Heart right ventricle (tissue), 16 donors: ENCODE measurements around the gene SEC16A. TPM values are rescaled to one million over a fixed set of nuclear protein-coding genes. Genes with fewer than 3 reads are reported as not detected.

ENCODE experiments used
- ATAC-seq, 8 donors: fragments of 200-7000 bp; cut with Tn5 transposase; one replicate each; pipeline ENCODE4 v1.9.1; 2020; ENCODE audit warnings: mild to moderate bottlenecking in 8 of 8, moderate library complexity in 8 of 8, moderate number of reproducible peaks in 1 of 8
- DNase-seq, 2 donors: peaks; one replicate each; pipeline ENCODE4 v3.0.0-alpha.2; 2020
- H3K27ac ChIP-seq, 10 donors: fragments of 200-600 bp; sonication (generic) in 2 of 10; one replicate each; pipeline versions ENCODE4 v1.5.0 to v1.8.0; 2020 to 2022; ENCODE audit warnings: mild to moderate bottlenecking in 3 of 10
- H3K27me3 ChIP-seq, 7 donors: fragments of 200-600 bp; one replicate each; pipeline ENCODE4 v1.8.0; 2021 to 2022; ENCODE audit warnings: mild to moderate bottlenecking in 2 of 7
- H3K36me3 ChIP-seq, 9 donors: fragments of 200-600 bp; sonication (generic) in 1 of 9; one replicate each; pipeline versions ENCODE4 v1.5.0 to v1.8.0; 2020 to 2022; ENCODE audit warnings: mild to moderate bottlenecking in 2 of 9
- H3K4me1 ChIP-seq, 9 donors: fragments of 200-600 bp; sonication (generic) in 1 of 9; one replicate each; pipeline versions ENCODE4 v1.5.0 to v1.8.0; 2020 to 2022; ENCODE audit warnings: mild to moderate bottlenecking in 4 of 9
- H3K4me3 ChIP-seq, 10 donors: fragments of 200-600 bp; sonication (generic) in 2 of 10; one replicate each; pipeline versions ENCODE4 v1.5.0 to v1.8.0; 2020 to 2022; ENCODE audit warnings: mild to moderate bottlenecking in 7 of 10, moderate library complexity in 2 of 10
- H3K9me3 ChIP-seq, 11 donors: fragments of 200-600 bp in 10 of 11; sonication (generic) in 2 of 11; one replicate each; pipeline versions ENCODE4 v1.5.0 to v1.8.0; 2013 to 2022; ENCODE audit warnings: mild to moderate bottlenecking in 2 of 11, control low read depth in 1 of 11, moderate library complexity in 1 of 11
- WGBS, 2 donors: extraction: QIAGEN DNeasy Blood & Tissue Kit; methylation state at CpG; one replicate each; pipeline ENCODE4 v1.1.7; 2013; ENCODE audit warnings: inconsistent platforms in 1 of 2; 5-methylcytosine and 5-hydroxymethylcytosine counted together
- intact Hi-C, 10 donors: fragments of 100-400 bp; cut with DNase I; formaldehyde crosslinking; loops; one replicate each; pipeline versions ENCODE4 v1.11.1 to v1.14.2; 2022
- polyA plus RNA-seq, 2 donors: library from polyadenylated mRNA; stranded (reverse); fragments of 200-250 nt; gene quantifications; one replicate each; pipeline ENCODE4 v1.2.3, GENCODE V29; 2013
- total RNA-seq, 10 donors: library from RNA; stranded (reverse); fragmentation: NEBNext Ultra II Directional in 3 of 10; extraction: Animal tissue kit (Norgen Biotek cat#: 25700) in 3 of 10; gene quantifications; one replicate each; pipeline versions ENCODE4 v1.2.1 to v1.2.4, GENCODE V29; 2021 to 2023
- TF ChIP-seq, protein P1 (sequence below), 9 donors: fragments of 200-600 bp; sonication (generic) in 2 of 9; IDR thresholded peaks; one replicate each; pipeline versions ENCODE4 v1.5.0 to v1.8.0; 2021 to 2022; ENCODE audit warnings: antibody characterized with exemption in 9 of 9, mild to moderate bottlenecking in 5 of 9, moderate library complexity in 1 of 9
- donor health status: Arrhythmogenic right ventricular cardiomyopathy.
- donor health status: ischemic (EF 13 %, LVEDD 7.1; RV severe dilation, severe dysfunction).
- donor health status: healthy with polysubstance abuse.
- donor health status: DM: no; HTN: yes; CAD: no.
- donor health status: DM: no; HTN: no; CAD: no.
- donor health status: ischemic (EF 25% LVEDD 6.9; RV normal size, moderate dysfunction).
- donor health status: ischemic (EF 25% LVEDD 5.7; RV mildly dilated, moderate dysfunction).
- donor health status: healthy.
- donor health status: DM: yes; HTN: yes; CAD: no.
- donor health status: Ischemic cardiomyopathy.
- donor health status: ischemic (EF 35%, LVEDD 5.7; RV mildly dilated, moderate dysfunction).
- donor health status: nonischemic (EF 11% LVEDD 7.7; RV severe dilation, severe dysfunction).
- donor health status: DM: yes; HTN: yes; CAD: no.
- donor health status: PGD.
- donor health status: ischemic (EF 29% LVEDD 5.4; RV normal size, mild dysfunction).
- donor health status: nonischemic (EF 23%, LVEDD 6.1; RV moderate dilation, normal function).

The SEC16A gene
- total and polyA plus RNA-seq, 12 donors: 21.9 to 35.9 (median 28.6) TPM

DNA sequence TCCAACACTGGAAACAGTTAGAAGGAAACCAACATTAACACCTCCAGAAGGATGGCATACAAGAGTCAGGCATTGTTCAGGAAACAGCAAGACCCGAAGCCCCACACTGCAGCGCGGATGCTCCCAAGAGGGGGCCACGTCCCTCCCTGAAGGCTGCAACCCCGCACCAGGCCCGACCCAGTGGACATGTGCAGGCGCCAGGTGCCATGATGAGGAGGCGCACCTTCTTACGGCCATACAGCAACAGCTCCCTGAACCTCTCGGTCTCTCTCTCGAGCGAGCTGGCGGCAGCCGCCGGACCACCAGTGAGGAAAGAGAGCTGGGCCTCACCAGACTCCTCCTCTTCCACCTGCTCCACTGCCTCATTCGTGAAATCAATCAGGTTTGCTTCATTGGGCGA lies 20.2 kb downstream of the SEC16A start:
- H3K4me1 ChIP-seq: no peaks in the 10 kb centered on the region
- H3K9me3 ChIP-seq: no peaks in the 10 kb centered on the region
- DNase-seq (no peak), ATAC-seq (no peak)
- peaks cover 4 to 100% (median 97%) of the 10 kb centered on the region in 9 donors for H3K36me3 ChIP-seq
- H3K4me3 ChIP-seq: no peak overlapping the region
- TF ChIP-seq, protein P1, sequence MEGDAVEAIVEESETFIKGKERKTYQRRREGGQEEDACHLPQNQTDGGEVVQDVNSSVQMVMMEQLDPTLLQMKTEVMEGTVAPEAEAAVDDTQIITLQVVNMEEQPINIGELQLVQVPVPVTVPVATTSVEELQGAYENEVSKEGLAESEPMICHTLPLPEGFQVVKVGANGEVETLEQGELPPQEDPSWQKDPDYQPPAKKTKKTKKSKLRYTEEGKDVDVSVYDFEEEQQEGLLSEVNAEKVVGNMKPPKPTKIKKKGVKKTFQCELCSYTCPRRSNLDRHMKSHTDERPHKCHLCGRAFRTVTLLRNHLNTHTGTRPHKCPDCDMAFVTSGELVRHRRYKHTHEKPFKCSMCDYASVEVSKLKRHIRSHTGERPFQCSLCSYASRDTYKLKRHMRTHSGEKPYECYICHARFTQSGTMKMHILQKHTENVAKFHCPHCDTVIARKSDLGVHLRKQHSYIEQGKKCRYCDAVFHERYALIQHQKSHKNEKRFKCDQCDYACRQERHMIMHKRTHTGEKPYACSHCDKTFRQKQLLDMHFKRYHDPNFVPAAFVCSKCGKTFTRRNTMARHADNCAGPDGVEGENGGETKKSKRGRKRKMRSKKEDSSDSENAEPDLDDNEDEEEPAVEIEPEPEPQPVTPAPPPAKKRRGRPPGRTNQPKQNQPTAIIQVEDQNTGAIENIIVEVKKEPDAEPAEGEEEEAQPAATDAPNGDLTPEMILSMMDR (IDR thresholded peaks at IDR 0.05): no peak
- intact Hi-C loops: no loop called here
- no peak overlapping the region for H3K27ac ChIP-seq
- H3K27me3 ChIP-seq: no peaks in the 10 kb centered on the region
- WGBS, 2 donors: 92 to 93% methylated on average over 17 of the region's 17 CpGs

DNA sequence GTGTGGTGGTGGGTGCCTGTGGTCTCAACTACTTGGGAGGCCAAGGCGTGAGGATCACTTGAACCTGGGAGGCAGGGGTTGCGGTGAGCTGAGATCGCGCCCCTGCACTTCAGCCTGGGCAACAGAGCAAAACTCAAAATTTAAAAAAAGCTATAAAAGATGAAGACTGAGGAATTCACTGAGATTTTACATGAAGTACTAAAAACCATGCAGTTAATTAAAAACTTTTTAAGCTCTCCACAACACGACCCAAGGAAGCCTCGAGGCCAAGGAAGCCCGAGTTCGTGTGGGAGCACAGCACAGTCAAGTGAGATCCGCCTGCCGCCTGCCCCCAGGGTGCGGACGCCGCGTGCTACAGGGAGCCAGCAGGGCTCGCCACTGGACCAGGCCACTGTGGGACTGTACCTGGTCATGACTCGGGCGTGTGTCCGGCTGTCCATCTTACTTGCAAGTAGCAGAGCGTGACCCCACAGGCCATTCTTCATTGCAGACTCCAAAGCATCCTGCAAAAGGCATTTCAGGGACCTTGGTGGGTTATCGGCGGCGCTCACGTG lies 22.0 kb downstream of the SEC16A start:
- no peak overlapping the region for H3K4me3 ChIP-seq
- H3K9me3 ChIP-seq: no peaks in the 10 kb centered on the region
- WGBS, 2 donors: 95 to 96% methylated on average over 23 of the region's 23 CpGs
- no peaks in the 10 kb centered on the region for H3K27me3 ChIP-seq
- peaks cover 11 to 100% (median 96%) of the 10 kb centered on the region in 9 donors for H3K36me3 ChIP-seq
- no peak overlapping the region for H3K27ac ChIP-seq
- ATAC-seq (no peak), DNase-seq (no peak)
- TF ChIP-seq, protein P1 (IDR thresholded peaks at IDR 0.05): no peak
- no peaks in the 10 kb centered on the region for H3K4me1 ChIP-seq
- intact Hi-C loops: no loop called here

DNA sequence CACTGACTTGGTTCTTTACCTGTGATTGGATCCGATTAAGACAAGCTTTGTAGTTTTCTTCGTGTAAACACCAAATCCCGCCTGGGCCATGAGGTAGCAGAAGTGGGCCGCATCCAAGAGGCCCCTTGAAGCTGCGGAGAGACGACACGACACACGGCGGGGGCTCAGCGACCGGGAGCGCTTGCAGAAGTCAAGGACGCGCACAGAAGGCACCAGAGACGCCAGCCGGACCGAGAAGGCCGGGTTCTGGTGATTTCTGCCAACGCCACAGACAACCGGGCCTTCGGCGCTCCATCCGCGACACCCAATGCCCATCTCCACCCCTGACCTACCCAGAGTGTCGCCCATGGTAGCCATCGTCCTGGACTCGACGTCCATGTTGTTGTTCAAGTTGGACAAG lies 23.4 kb downstream of the SEC16A start:
- Histone ChIP-seq H3K4me1 (no peaks in the 10 kb centered on the region), H3K27me3 (no peaks in the 10 kb centered on the region), H3K27ac (no peak overlapping the region), H3K9me3 (no peaks in the 10 kb centered on the region), H3K4me3 (no peak overlapping the region), H3K36me3 (peaks cover 12 to 100% (median 96%) of the 10 kb centered on the region in 9 donors)
- intact Hi-C loops: no loop called here
- WGBS, 2 donors: 96 to 97% methylated on average over 28 of the region's 28 CpGs
- DNase-seq (no peak), ATAC-seq (no peak)
- TF ChIP-seq, protein P1 (IDR thresholded peaks at IDR 0.05): no peak

DNA sequence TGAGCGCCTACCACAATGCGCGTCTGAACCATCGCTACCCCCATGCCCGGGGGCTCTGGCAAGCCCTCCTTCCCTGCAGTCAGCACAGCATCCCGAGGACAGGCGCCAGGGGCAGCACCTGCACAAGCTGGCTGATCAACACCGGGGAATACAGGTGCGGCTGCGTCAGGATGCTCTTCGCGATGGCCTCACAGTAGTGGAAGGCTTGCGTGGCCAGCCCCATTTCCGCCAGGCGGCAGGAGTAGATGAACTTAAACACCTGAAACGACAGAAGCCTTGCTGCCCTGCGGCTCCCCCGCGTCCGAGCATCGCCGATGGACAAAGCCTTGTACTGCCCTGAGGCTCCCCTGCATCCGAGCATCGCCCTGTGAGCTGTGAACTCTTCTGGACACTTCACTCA lies 25.5 kb downstream of the SEC16A start:
- ATAC-seq: no peak
- 97 to 98% methylated on average over 24 of the region's 24 CpGs for WGBS, 2 donors
- Histone ChIP-seq H3K27ac (no peak overlapping the region), H3K4me1 (no peaks in the 10 kb centered on the region), H3K36me3 (peaks cover 12 to 100% (median 86%) of the 10 kb centered on the region in 9 donors), H3K27me3 (no peaks in the 10 kb centered on the region), H3K4me3 (no peak overlapping the region), H3K9me3 (no peaks in the 10 kb centered on the region)
- DNase-seq: no peak
- TF ChIP-seq, protein P1 (IDR thresholded peaks at IDR 0.05): no peak
- intact Hi-C loops: no loop called here
